HCT116 (cell line): ENCODE results near the gene KCNAB2. TPM values are rescaled to one million over a fixed set of nuclear protein-coding genes. Genes with fewer than 3 reads are reported as not detected.

Source experiments
- ATAC-seq: fragments of 200-7000 bp; cut with Tn5 transposase; 2 replicates; pipeline ENCODE4 v1.9.1; 2020; ENCODE audit warnings: mild to moderate bottlenecking, moderate library complexity
- BruUV-seq: library from RNA; stranded (reverse); fragments of 400-500 nt; replicated peaks from 2 replicates; lab custom pipeline; 2021; lab: Mats Ljungman, UMichigan
- CTCF ChIA-PET: fragments of 300-600 bp; sonication (Branson Sonifier 250); formaldehyde crosslinking; loops from one replicate; lab custom pipeline; 2021; ENCODE audit warnings: antibody characterized with exemption; lab: Charles Lee
- POLR2A ChIA-PET: fragments of 300-600, 350-600 bp; sonication (Branson Sonifier 250); formaldehyde crosslinking; loops from one replicate; lab custom pipeline; 2021; ENCODE audit warnings: antibody characterized with exemption; lab: Charles Lee
- RAD21 ChIA-PET, 2 experiments: fragments of 300-600 bp; sonication (Branson Sonifier 250); formaldehyde crosslinking; loops; one replicate each; lab custom pipeline; 2023; ENCODE audit warnings: low total read pairs in 2 of 2; ENCODE audit not compliant: uncharacterized antibody in 2 of 2, unreplicated experiment in 2 of 2, low non-redundant PET in 1 of 2; lab: Charles Lee
- DNase-seq: peaks from one replicate; pipeline ENCODE4 v3.0.0-alpha.2; 2010; ENCODE audit warnings: low read depth, low spot score
- H2AFZ ChIP-seq: fragments of 200-600 bp; shearing (Covaris generic), sonication (generic); 2 replicates; pipeline ENCODE4 v1.6.1; 2017; ENCODE audit warnings: low read depth, mixed run types, mixed read lengths, antibody characterized with exemption, low read length; ENCODE audit not compliant: poor library complexity, severe bottlenecking
- H3K27ac ChIP-seq: 2 replicates; pipeline ENCODE4 v1.5.1; 2012; ENCODE audit warnings: low read depth, low read length
- H3K27me3 ChIP-seq: fragments of 200-600 bp; sonication (generic); 2 replicates; pipeline ENCODE4 v1.6.1; 2016; ENCODE audit warnings: mixed run types, low read length, mixed read lengths; ENCODE audit not compliant: insufficient read depth
- H3K36me3 ChIP-seq, 2 experiments: fragments of 200-500 bp in 1 of 2; fragments of 200-600 bp in 1 of 2; sonication (Bioruptor generic) in 1 of 2; sonication (generic) in 1 of 2; 2 replicates each; pipeline versions ENCODE4 v1.5.1 to v1.6.1; 2014 to 2016; ENCODE audit warnings: low read length in 2 of 2, inconsistent platforms in 1 of 2, mixed read lengths in 1 of 2, mixed run types in 1 of 2; ENCODE audit not compliant: insufficient read depth in 2 of 2, control insufficient read depth in 1 of 2
- H3K4me1 ChIP-seq, 2 experiments: fragments of 200-600 bp in 1 of 2; sonication (generic) in 1 of 2; 2 replicates each; pipeline versions ENCODE4 v1.5.1 to v1.6.1; 2012 to 2017; ENCODE audit warnings: low read length in 2 of 2, inconsistent platforms in 1 of 2, mild to moderate bottlenecking in 1 of 2, mixed read lengths in 1 of 2, mixed run types in 1 of 2, moderate library complexity in 1 of 2; ENCODE audit not compliant: insufficient read depth in 2 of 2, control insufficient read depth in 1 of 2
- H3K4me2 ChIP-seq: fragments of 200-600 bp; sonication (generic); 2 replicates; pipeline ENCODE4 v1.6.1; 2017; ENCODE audit warnings: mixed run types, low read length, mixed read lengths
- H3K4me3 ChIP-seq, 2 experiments: fragments of 200-600 bp in 1 of 2; sonication (generic) in 1 of 2; replicated peaks in 1 of 2; 2 replicates each; pipeline ENCODE4 v1.5.1; 2011 to 2016; ENCODE audit warnings: low read length in 2 of 2, control low read depth in 1 of 2, low read depth in 1 of 2, mild to moderate bottlenecking in 1 of 2, mixed read lengths in 1 of 2, mixed run types in 1 of 2
- H3K79me2 ChIP-seq: fragments of 200-600 bp; sonication (generic); 2 replicates; pipeline ENCODE4 v1.6.1; 2017; ENCODE audit warnings: mild to moderate bottlenecking, mixed run types, low read length, moderate library complexity, mixed read lengths; ENCODE audit not compliant: insufficient read depth
- H3K9ac ChIP-seq: fragments of 200-600 bp; sonication (generic); 2 replicates; pipeline ENCODE4 v1.6.1; 2016; ENCODE audit warnings: low read length, mixed read lengths
- H3K9me2 ChIP-seq: fragments of 200-600 bp; sonication (generic), shearing (Covaris generic); 2 replicates; pipeline ENCODE4 v1.6.1; 2017; ENCODE audit warnings: mixed run types, mild to moderate bottlenecking, moderate library complexity; ENCODE audit not compliant: insufficient read depth
- H3K9me3 ChIP-seq, 2 experiments: fragments of 200-500 bp in 1 of 2; fragments of 200-600 bp in 1 of 2; sonication (Bioruptor generic) in 1 of 2; sonication (generic) in 1 of 2; 2 replicates each; pipeline ENCODE4 v1.6.1; 2014 to 2017; ENCODE audit warnings: low read length in 2 of 2, mixed read lengths in 2 of 2, inconsistent platforms in 1 of 2, low read depth in 1 of 2, mild to moderate bottlenecking in 1 of 2, mixed run types in 1 of 2, moderate library complexity in 1 of 2; ENCODE audit not compliant: control insufficient read depth in 1 of 2, insufficient read depth in 1 of 2
- H4K20me1 ChIP-seq: fragments of 200-600 bp; sonication (generic), shearing (Covaris generic); 2 replicates; pipeline ENCODE4 v1.6.1; 2017; ENCODE audit warnings: mixed run types, mild to moderate bottlenecking, moderate library complexity; ENCODE audit not compliant: insufficient read depth
- CBX3 ChIP-seq: IDR thresholded peaks from 2 replicates; pipeline ENCODE4 v1.6.1; 2012; ENCODE audit warnings: low read depth
- ELF1 ChIP-seq: IDR thresholded peaks from 2 replicates; pipeline ENCODE4 v1.6.1; 2012; ENCODE audit warnings: low read depth, borderline replicate concordance
- EZH2 ChIP-seq: fragments of 200-600 bp; sonication (generic); IDR thresholded peaks from 2 replicates; pipeline ENCODE4 v1.6.1; 2017; ENCODE audit warnings: antibody characterized with exemption, mixed run types
- EZH2phosphoT487 ChIP-seq: fragments of 200-600 bp; IDR thresholded peaks from 2 replicates; pipeline ENCODE4 v1.6.1; 2018; ENCODE audit warnings: antibody characterized with exemption, borderline replicate concordance
- FOSL1 ChIP-seq: IDR thresholded peaks from 2 replicates; pipeline ENCODE4 v1.6.1; 2012; ENCODE audit warnings: low read depth
- JUND ChIP-seq: IDR thresholded peaks from 2 replicates; pipeline ENCODE4 v1.6.1; 2012
- POLR2AphosphoS5 ChIP-seq: IDR thresholded peaks from 2 replicates; pipeline ENCODE4 v1.6.1; 2011; ENCODE audit warnings: mild to moderate bottlenecking, low read depth, low read length, moderate library complexity
- RAD21 ChIP-seq: IDR thresholded peaks from 2 replicates; pipeline ENCODE4 v1.6.1; 2012; ENCODE audit warnings: low read depth, mild to moderate bottlenecking
- SIN3A ChIP-seq: IDR thresholded peaks from 2 replicates; pipeline ENCODE4 v1.6.1; 2012; ENCODE audit warnings: low read depth
- SP1 ChIP-seq: IDR thresholded peaks from 2 replicates; pipeline ENCODE4 v1.6.1; 2012; ENCODE audit warnings: low read depth
- SRF ChIP-seq: IDR thresholded peaks from 2 replicates; pipeline ENCODE4 v1.6.1; 2012; ENCODE audit warnings: low read depth
- TCF7L2 ChIP-seq: IDR thresholded peaks from 2 replicates; pipeline ENCODE4 v1.7.0; 2011; ENCODE audit warnings: borderline replicate concordance, inconsistent platforms; ENCODE audit not compliant: insufficient read depth, insufficient read length; ENCODE audit errors: extremely low read depth
- YY1 ChIP-seq: IDR thresholded peaks from 2 replicates; pipeline ENCODE4 v1.6.1; 2011; ENCODE audit warnings: low read length, low read depth, moderate library complexity, mild to moderate bottlenecking; ENCODE audit not compliant: insufficient replicate concordance; ENCODE audit errors: extremely low read depth
- ZFX ChIP-seq: fragments of 450-650 bp; IDR thresholded peaks from 2 replicates; pipeline ENCODE4 v1.6.1; 2017
- intact Hi-C: fragments of 100-400 bp; cut with micrococcal nuclease; formaldehyde crosslinking; loops from 2 replicates; pipeline ENCODE4 v1.10.0; 2022
- total RNA-seq: library from RNA; stranded (reverse); gene quantifications from one replicate; pipeline ENCODE4 v1.2.1, GENCODE V29; 2021; ENCODE audit not compliant: unreplicated experiment
- TF ChIP-seq, protein P1 (sequence below), 3 experiments: fragments of 200-600 bp in 1 of 3; sonication (generic) in 1 of 3; IDR thresholded peaks in 2 of 3; conservative IDR thresholded peaks in 1 of 3; 2 replicates each; pipeline ENCODE4 v1.5.1; 2012 to 2017; ENCODE audit warnings: low read depth in 2 of 3, low read length in 2 of 3, antibody characterized with exemption in 1 of 3, borderline replicate concordance in 1 of 3, control low read depth in 1 of 3, mild to moderate bottlenecking in 1 of 3, mixed read lengths in 1 of 3, mixed run types in 1 of 3, moderate library complexity in 1 of 3; ENCODE audit not compliant: insufficient read depth in 1 of 3
- TF ChIP-seq, protein P2 (sequence below): IDR thresholded peaks from 2 replicates; pipeline ENCODE4 v1.6.1; 2012; ENCODE audit warnings: low read depth
- TF ChIP-seq, protein P3 (sequence below): IDR thresholded peaks from 2 replicates; pipeline ENCODE4 v1.6.1; 2012
- TF ChIP-seq, protein P4 (sequence below): IDR thresholded peaks from 2 replicates; pipeline ENCODE4 v1.6.1; 2012
- TF ChIP-seq, protein P5 (sequence below): IDR thresholded peaks from 2 replicates; pipeline ENCODE4 v1.6.1; 2011; ENCODE audit warnings: mild to moderate bottlenecking, low read length, moderate library complexity; ENCODE audit not compliant: insufficient replicate concordance; ENCODE audit errors: extremely low read depth

Gene KCNAB2
- total RNA-seq, 1 experiment from 2014 or later, result 18.1 TPM

DNA sequence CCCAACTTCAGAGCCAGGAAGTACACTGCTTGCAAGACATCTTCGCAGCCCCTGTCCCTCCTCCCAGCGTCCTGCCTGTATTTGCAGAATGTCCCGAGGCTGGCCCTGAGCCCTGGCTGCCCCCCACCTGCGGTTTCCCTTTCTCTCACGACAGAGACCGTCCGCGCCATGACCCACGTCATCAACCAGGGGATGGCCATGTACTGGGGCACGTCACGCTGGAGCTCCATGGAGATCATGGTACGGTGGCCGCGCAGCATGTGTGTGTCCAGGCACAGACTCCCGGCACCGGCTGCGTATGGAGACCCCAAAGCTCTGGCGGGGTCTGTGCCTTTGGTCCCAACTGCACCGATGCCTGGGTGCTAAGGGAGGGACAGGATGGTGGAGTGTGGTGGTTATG is 48.6 kb downstream of the KCNAB2 start:
- no peaks in the 10 kb centered on the region for H3K4me1 ChIP-seq
- ChIA-PET RAD21 (no interaction called here), POLR2A (no interaction called here), CTCF (no interaction called here)
- TF ChIP-seq CBX3 (no peak), TCF7L2 (no peak), SP1 (no peak), RAD21 (no peak), EZH2phosphoT487 (no peak), POLR2AphosphoS5 (no peak), SRF (no peak), FOSL1 (no peak), EZH2 (no peak), SIN3A (no peak), JUND (no peak), ELF1 (no peak), YY1 (no peak), ZFX (no peak)
- TF ChIP-seq, protein P1, sequence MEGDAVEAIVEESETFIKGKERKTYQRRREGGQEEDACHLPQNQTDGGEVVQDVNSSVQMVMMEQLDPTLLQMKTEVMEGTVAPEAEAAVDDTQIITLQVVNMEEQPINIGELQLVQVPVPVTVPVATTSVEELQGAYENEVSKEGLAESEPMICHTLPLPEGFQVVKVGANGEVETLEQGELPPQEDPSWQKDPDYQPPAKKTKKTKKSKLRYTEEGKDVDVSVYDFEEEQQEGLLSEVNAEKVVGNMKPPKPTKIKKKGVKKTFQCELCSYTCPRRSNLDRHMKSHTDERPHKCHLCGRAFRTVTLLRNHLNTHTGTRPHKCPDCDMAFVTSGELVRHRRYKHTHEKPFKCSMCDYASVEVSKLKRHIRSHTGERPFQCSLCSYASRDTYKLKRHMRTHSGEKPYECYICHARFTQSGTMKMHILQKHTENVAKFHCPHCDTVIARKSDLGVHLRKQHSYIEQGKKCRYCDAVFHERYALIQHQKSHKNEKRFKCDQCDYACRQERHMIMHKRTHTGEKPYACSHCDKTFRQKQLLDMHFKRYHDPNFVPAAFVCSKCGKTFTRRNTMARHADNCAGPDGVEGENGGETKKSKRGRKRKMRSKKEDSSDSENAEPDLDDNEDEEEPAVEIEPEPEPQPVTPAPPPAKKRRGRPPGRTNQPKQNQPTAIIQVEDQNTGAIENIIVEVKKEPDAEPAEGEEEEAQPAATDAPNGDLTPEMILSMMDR (IDR thresholded peaks at IDR 0.05 in 2 of 3, conservative IDR thresholded peaks at IDR 0.05 in 1 of 3; ENCODE audit: borderline replicate concordance in 1 of 3, insufficient read depth in 1 of 3, low read depth in 2 of 3, low read length in 2 of 3), result no peak
- TF ChIP-seq, protein P2, sequence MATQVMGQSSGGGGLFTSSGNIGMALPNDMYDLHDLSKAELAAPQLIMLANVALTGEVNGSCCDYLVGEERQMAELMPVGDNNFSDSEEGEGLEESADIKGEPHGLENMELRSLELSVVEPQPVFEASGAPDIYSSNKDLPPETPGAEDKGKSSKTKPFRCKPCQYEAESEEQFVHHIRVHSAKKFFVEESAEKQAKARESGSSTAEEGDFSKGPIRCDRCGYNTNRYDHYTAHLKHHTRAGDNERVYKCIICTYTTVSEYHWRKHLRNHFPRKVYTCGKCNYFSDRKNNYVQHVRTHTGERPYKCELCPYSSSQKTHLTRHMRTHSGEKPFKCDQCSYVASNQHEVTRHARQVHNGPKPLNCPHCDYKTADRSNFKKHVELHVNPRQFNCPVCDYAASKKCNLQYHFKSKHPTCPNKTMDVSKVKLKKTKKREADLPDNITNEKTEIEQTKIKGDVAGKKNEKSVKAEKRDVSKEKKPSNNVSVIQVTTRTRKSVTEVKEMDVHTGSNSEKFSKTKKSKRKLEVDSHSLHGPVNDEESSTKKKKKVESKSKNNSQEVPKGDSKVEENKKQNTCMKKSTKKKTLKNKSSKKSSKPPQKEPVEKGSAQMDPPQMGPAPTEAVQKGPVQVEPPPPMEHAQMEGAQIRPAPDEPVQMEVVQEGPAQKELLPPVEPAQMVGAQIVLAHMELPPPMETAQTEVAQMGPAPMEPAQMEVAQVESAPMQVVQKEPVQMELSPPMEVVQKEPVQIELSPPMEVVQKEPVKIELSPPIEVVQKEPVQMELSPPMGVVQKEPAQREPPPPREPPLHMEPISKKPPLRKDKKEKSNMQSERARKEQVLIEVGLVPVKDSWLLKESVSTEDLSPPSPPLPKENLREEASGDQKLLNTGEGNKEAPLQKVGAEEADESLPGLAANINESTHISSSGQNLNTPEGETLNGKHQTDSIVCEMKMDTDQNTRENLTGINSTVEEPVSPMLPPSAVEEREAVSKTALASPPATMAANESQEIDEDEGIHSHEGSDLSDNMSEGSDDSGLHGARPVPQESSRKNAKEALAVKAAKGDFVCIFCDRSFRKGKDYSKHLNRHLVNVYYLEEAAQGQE, result no peak
- TF ChIP-seq, protein P3, sequence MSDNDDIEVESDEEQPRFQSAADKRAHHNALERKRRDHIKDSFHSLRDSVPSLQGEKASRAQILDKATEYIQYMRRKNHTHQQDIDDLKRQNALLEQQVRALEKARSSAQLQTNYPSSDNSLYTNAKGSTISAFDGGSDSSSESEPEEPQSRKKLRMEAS, result no peak
- TF ChIP-seq, protein P4, sequence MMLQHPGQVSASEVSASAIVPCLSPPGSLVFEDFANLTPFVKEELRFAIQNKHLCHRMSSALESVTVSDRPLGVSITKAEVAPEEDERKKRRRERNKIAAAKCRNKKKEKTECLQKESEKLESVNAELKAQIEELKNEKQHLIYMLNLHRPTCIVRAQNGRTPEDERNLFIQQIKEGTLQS, result no peak
- TF ChIP-seq, protein P5, sequence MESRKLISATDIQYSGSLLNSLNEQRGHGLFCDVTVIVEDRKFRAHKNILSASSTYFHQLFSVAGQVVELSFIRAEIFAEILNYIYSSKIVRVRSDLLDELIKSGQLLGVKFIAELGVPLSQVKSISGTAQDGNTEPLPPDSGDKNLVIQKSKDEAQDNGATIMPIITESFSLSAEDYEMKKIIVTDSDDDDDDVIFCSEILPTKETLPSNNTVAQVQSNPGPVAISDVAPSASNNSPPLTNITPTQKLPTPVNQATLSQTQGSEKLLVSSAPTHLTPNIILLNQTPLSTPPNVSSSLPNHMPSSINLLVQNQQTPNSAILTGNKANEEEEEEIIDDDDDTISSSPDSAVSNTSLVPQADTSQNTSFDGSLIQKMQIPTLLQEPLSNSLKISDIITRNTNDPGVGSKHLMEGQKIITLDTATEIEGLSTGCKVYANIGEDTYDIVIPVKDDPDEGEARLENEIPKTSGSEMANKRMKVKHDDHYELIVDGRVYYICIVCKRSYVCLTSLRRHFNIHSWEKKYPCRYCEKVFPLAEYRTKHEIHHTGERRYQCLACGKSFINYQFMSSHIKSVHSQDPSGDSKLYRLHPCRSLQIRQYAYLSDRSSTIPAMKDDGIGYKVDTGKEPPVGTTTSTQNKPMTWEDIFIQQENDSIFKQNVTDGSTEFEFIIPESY, result no peak
- BruUV-seq, result no TSS peak
- H3K9me2 ChIP-seq, result no peaks in the 10 kb centered on the region
- DNase-seq, result no peak
- no peaks in the 10 kb centered on the region for H4K20me1 ChIP-seq
- ATAC-seq, result no peak
- no peak overlapping the region for H3K4me2 ChIP-seq
- no peak overlapping the region for H3K4me3 ChIP-seq
- H2AFZ ChIP-seq, result no peak overlapping the region
- H3K79me2 ChIP-seq, result no peaks in the 10 kb centered on the region
- H3K27me3 ChIP-seq, result no peaks in the 10 kb centered on the region
- no peaks in the 10 kb centered on the region for H3K9me3 ChIP-seq
- no peaks in the 10 kb centered on the region for H3K36me3 ChIP-seq
- no peak overlapping the region for H3K27ac ChIP-seq
- no peak overlapping the region for H3K9ac ChIP-seq
- intact Hi-C loops, result no loop called here
